Measurements from ENCODE around the gene PCP2. TPM values are rescaled to one million over a fixed set of nuclear protein-coding genes. Genes with fewer than 3 reads are reported as not detected.

Gene PCP2
- total RNA-seq, 5 donors from 2014 or later (not counting 1 experiment from before 2014, with no cell fraction given): 1.6 to 8.9 (median 5.9) TPM

DNA sequence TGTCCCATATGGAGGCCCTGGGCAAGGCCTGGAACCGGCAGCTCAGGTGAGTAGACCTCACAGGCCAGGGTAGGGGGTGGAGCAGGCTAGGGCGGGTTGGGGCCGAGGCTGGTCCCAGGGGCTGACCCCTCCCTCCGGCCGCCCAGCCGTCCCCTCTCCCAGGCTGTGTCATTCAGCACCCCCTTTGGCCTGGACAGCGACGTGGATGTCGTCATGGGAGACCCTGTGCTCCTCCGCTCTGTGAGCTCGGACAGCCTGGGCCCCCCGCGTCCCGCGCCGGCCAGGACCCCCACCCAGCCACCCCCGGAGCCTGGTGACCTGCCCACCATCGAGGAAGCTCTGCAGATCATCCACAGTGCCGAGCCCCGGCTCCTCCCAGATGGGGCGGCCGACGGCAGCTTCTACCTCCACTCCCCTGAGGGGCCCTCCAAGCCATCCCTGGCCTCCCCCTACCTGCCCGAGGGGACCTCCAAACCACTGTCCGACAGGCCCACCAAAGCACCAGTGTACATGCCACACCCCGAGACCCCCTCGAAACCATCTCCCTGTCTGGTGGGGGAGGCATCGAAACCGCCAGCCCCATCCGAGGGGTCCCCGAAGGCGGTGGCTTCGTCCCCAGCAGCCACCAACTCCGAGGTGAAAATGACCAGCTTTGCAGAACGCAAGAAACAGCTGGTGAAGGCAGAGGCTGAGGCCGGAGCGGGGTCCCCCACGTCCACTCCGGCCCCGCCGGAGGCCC is 21.8 kb downstream of the PCP2 start:
- H3K36me3 Mint-ChIP-seq: no peaks in the 10 kb centered on the region
- DNase-seq (no peak), ATAC-seq (replicated peaks in 1 of 4) (no peak)
- H3K9me3 Mint-ChIP-seq: no peaks in the 10 kb centered on the region
- Histone ChIP-seq H3K9me3 (no peaks in the 10 kb centered on the region), H3K4me3 (ENCODE audit: control insufficient read depth in 1 of 2, extremely low read depth in 1 of 2, low read length in 1 of 2) (no peak overlapping the region), H3K27ac (ENCODE audit: low read length) (no peak overlapping the region), H3K27me3 (replicated peaks in 1 of 2; ENCODE audit: control insufficient read depth in 2 of 2, extremely low read depth in 1 of 2, insufficient read depth in 2 of 2, low read length in 1 of 2) (peaks cover 0 to 14% of the 10 kb centered on the region in 2 experiments), H3K36me3 (ENCODE audit: control insufficient read depth in 2 of 2, extremely low read depth in 1 of 2, insufficient read depth in 1 of 2, low read length in 1 of 2) (no peaks in the 10 kb centered on the region), H3K4me1 (ENCODE audit: control insufficient read depth in 1 of 2, extremely low read depth in 1 of 2, insufficient read depth in 2 of 2, low read length in 2 of 2) (peaks cover 2 to 5% of the 10 kb centered on the region in 2 experiments)
- peaks cover 0 to 2% of the 10 kb centered on the region in 2 donors for H3K27me3 Mint-ChIP-seq
- 86% methylated on average over 34 of the region's 41 CpGs for WGBS (ENCODE audit: insufficient coverage)
- CTCF ChIA-PET: no interaction called here
- H3K4me1 Mint-ChIP-seq: peaks cover 0 to 3% (median 0%) of the 10 kb centered on the region in 3 donors
- POLR2A ChIA-PET: interaction anchor here in 1 of 2 donors (0.6 kb wide), 1 partner anchor 49 kb away, joined by 3 read pairs; no protein-coding TSS in a partner anchor
- no peak overlapping the region for H3K27ac Mint-ChIP-seq
- no peak overlapping the region for H3K4me3 Mint-ChIP-seq

DNA sequence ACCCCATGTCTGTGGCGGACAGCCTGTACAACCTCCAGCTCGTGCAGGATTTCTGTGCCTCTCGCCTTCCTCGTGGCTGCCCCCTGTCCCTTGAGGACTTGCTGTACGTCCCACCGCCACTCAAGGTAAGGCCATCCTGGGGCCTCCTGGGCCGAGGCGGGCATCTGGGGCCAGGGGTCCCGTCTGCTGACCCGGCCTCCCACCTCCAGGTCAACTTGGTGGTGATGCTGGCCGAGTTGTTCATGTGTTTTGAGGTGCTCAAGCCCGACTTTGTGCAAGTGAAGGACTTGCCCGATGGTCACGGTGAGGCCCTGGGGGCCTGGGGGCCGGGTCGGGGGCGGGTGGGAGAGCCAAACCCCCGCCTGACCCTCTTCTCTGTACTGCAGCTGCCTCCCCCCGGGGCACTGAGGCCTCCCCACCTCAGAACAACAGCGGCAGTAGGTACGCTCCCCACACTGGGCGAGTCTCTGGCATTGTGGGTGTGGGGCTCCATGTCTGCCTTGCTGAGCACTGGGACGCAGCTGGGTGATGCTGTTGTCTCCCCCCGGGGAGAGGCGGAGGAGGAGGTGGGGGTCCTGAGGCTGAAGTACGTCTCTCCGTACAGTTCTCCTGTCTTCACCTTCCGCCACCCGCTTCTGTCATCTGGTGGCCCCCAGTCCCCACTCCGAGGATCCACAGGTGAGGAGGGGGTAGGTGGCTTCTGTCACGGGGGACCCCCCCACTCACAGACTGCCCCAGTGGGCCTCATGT is 22.9 kb downstream of the PCP2 start:
- Mint-ChIP-seq H3K4me3 (no peak overlapping the region), H3K4me1 (peaks cover 0 to 7% (median 0%) of the 10 kb centered on the region in 3 donors), H3K9me3 (no peaks in the 10 kb centered on the region), H3K36me3 (no peaks in the 10 kb centered on the region), H3K27ac (no peak overlapping the region), H3K27me3 (peaks cover under 1 to 3% of the 10 kb centered on the region in 2 donors)
- ATAC-seq (replicated peaks in 1 of 4): no peak
- Histone ChIP-seq H3K4me3 (ENCODE audit: control insufficient read depth in 1 of 2, extremely low read depth in 1 of 2, low read length in 1 of 2) (no peak overlapping the region), H3K4me1 (ENCODE audit: control insufficient read depth in 1 of 2, extremely low read depth in 1 of 2, insufficient read depth in 2 of 2, low read length in 2 of 2) (peaks cover 2 to 5% of the 10 kb centered on the region in 2 experiments), H3K36me3 (ENCODE audit: control insufficient read depth in 2 of 2, extremely low read depth in 1 of 2, insufficient read depth in 1 of 2, low read length in 1 of 2) (no peaks in the 10 kb centered on the region), H3K27me3 (replicated peaks in 1 of 2; ENCODE audit: control insufficient read depth in 2 of 2, extremely low read depth in 1 of 2, insufficient read depth in 2 of 2, low read length in 1 of 2) (peaks cover 0 to 20% of the 10 kb centered on the region in 2 experiments), H3K9me3 (no peaks in the 10 kb centered on the region), H3K27ac (ENCODE audit: low read length) (no peak overlapping the region)
- WGBS (ENCODE audit: insufficient coverage): 73% methylated on average over 22 of the region's 31 CpGs
- ChIA-PET CTCF (no interaction called here), POLR2A (no interaction called here)
- DNase-seq: no peak

DNA sequence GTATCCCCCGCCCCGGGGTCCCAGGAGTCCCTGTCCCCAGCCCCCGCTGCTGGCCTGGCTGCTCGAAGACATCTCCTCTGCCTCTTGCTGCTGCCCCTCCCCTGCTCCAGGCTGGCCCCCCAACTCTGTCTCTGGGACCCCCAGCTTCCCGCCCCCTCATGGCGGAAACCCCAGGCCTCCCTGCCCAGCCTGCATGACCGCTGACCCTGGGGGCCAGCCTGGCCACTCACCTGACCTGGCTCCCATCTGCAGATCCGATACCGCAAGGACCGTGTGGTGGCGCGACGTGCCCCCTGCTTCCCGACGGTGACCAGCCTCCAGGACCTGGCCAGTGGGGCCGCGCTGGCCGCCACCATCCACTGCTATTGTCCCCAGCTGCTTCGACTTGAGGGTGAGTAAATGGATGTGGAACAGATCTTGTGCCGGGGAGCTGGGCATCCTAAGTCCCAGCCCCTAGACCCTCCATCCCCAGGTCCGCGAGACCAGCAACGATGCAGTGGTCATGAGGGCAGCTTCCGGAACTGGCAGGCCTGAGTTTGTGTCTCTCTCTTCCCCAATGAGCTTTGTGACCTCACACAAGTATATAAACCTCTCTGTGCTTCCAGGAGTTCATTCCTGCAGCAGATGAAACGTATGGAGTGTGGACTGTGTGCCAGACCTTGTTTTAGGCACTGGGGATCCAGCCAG is 25.5 kb downstream of the PCP2 start:
- Mint-ChIP-seq H3K4me1 (peaks cover 0 to 11% (median 0%) of the 10 kb centered on the region in 3 donors), H3K9me3 (no peaks in the 10 kb centered on the region), H3K4me3 (no peak overlapping the region), H3K27ac (no peak overlapping the region), H3K27me3 (peaks cover 11 to 15% of the 10 kb centered on the region in 2 donors), H3K36me3 (no peaks in the 10 kb centered on the region)
- POLR2A ChIA-PET: no interaction called here
- H3K27ac ChIP-seq (ENCODE audit: low read length): no peak overlapping the region
- peaks cover 0 to 43% of the 10 kb centered on the region in 2 experiments for H3K27me3 ChIP-seq (replicated peaks in 1 of 2; ENCODE audit: control insufficient read depth in 2 of 2, extremely low read depth in 1 of 2, insufficient read depth in 2 of 2, low read length in 1 of 2)
- WGBS (ENCODE audit: insufficient coverage): 93% methylated on average over 11 of the region's 25 CpGs
- no peaks in the 10 kb centered on the region for H3K9me3 ChIP-seq
- DNase-seq (no peak), ATAC-seq (replicated peaks in 1 of 4) (no peak)
- no peaks in the 10 kb centered on the region for H3K36me3 ChIP-seq (ENCODE audit: control insufficient read depth in 2 of 2, extremely low read depth in 1 of 2, insufficient read depth in 1 of 2, low read length in 1 of 2)
- CTCF ChIA-PET: interaction anchor here in 1 of 2 donors (0.6 kb wide), 1 partner anchor 61 kb away, joined by 3 read pairs; no protein-coding TSS in a partner anchor
- peaks cover 5 to 7% of the 10 kb centered on the region in 2 experiments for H3K4me1 ChIP-seq (ENCODE audit: control insufficient read depth in 1 of 2, extremely low read depth in 1 of 2, insufficient read depth in 2 of 2, low read length in 2 of 2)
- H3K4me3 ChIP-seq (ENCODE audit: control insufficient read depth in 1 of 2, extremely low read depth in 1 of 2, low read length in 1 of 2): no peak overlapping the region

DNA sequence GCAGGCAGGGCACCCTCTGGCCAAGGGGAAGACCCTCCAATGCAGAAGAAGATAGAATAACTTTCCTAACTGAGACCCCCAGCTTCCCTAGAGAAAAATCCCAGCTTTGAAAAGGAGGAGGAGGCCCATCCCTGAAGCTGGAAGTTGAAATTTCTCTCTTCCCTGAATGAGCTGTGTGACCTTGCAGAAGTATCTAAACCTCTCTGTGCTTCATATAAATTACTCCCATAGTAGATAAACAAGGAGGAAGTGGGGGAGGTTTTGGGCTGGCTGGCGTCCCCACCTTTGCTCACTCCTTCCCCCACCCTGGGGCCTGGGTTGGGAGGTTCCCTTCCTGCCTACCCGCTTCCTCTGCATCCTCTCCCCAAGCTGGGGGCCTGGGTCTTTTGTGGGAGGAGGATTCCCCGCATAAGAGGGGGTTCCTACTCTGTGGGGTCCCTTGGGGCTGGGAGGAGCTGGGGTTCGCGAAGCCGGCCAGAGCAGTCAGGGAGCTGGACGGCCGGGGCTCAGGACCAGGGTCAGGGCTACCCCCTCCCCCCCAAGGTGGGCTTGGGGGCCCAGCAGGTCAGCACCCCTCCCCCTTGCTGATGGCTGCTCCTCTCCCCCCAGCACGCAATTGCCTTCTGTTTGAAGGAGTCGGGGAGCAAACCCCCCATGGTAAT is 26.2 kb downstream of the PCP2 start:
- ChIA-PET CTCF (no interaction called here), POLR2A (no interaction called here)
- ATAC-seq (replicated peaks in 1 of 4): no peak

DNA sequence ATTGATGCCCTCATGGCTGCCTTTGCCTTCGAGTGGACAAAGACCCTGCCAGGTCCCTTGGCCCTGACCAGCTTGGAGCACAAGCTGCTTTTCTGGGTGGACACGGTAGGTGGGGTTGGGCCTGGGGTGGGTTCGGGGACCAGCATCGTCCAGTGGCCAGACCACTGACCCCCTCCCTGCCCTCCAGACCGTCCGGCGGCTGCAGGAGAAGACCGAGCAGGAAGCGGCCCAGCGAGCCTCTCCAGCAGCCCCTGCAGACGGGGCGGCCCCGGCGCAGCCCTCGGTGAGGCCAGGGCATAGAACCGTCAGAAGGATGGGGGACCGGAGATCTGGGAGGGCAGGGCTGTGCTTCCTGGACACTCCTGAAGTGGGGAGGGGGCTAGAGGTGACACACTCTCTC is 27.2 kb downstream of the PCP2 start:
- Histone ChIP-seq H3K27me3 (replicated peaks in 1 of 2; ENCODE audit: control insufficient read depth in 2 of 2, extremely low read depth in 1 of 2, insufficient read depth in 2 of 2, low read length in 1 of 2) (peaks cover 0 to 47% of the 10 kb centered on the region in 2 experiments), H3K4me1 (ENCODE audit: control insufficient read depth in 1 of 2, extremely low read depth in 1 of 2, insufficient read depth in 2 of 2, low read length in 2 of 2) (peaks cover 5 to 7% of the 10 kb centered on the region in 2 experiments), H3K36me3 (ENCODE audit: control insufficient read depth in 2 of 2, extremely low read depth in 1 of 2, insufficient read depth in 1 of 2, low read length in 1 of 2) (no peaks in the 10 kb centered on the region), H3K4me3 (ENCODE audit: control insufficient read depth in 1 of 2, extremely low read depth in 1 of 2, low read length in 1 of 2) (no peak overlapping the region), H3K27ac (ENCODE audit: low read length) (no peak overlapping the region), H3K9me3 (no peaks in the 10 kb centered on the region)
- no peak for ATAC-seq (replicated peaks in 1 of 4)
- ChIA-PET CTCF (interaction anchor here in 1 of 2 donors (0.6 kb wide), 2 partner anchors 38 to 522 kb away, joined by 4 to 5 read pairs; no protein-coding TSS in a partner anchor), POLR2A (interaction anchor here in 1 of 2 donors (0.6 kb wide), 1 partner anchor 14 kb away, joined by 7 read pairs; no protein-coding TSS in a partner anchor)
- peaks cover 0 to 11% (median 0%) of the 10 kb centered on the region in 3 donors for H3K4me1 Mint-ChIP-seq
- no peak overlapping the region for H3K4me3 Mint-ChIP-seq
- H3K9me3 Mint-ChIP-seq: no peaks in the 10 kb centered on the region
- H3K27me3 Mint-ChIP-seq: peaks cover 18 to 23% of the 10 kb centered on the region in 2 donors
- WGBS (ENCODE audit: insufficient coverage): 88% methylated on average over 8 of the region's 17 CpGs
- no peaks in the 10 kb centered on the region for H3K36me3 Mint-ChIP-seq
- H3K27ac Mint-ChIP-seq: no peak overlapping the region
- no peak for DNase-seq

More for the DNA sequence above, 26.2 kb downstream of the PCP2 start:
- Mint-ChIP-seq H3K36me3 (no peaks in the 10 kb centered on the region), H3K9me3 (no peaks in the 10 kb centered on the region), H3K27ac (no peak overlapping the region), H3K4me3 (no peak overlapping the region), H3K27me3 (peaks cover 13 to 19% of the 10 kb centered on the region in 2 donors), H3K4me1 (peaks cover 0 to 11% (median 0%) of the 10 kb centered on the region in 3 donors)
- Histone ChIP-seq H3K9me3 (no peaks in the 10 kb centered on the region), H3K4me3 (ENCODE audit: control insufficient read depth in 1 of 2, extremely low read depth in 1 of 2, low read length in 1 of 2) (no peak overlapping the region), H3K4me1 (ENCODE audit: control insufficient read depth in 1 of 2, extremely low read depth in 1 of 2, insufficient read depth in 2 of 2, low read length in 2 of 2) (peaks cover 5 to 7% of the 10 kb centered on the region in 2 experiments), H3K27ac (ENCODE audit: low read length) (no peak overlapping the region), H3K27me3 (replicated peaks in 1 of 2; ENCODE audit: control insufficient read depth in 2 of 2, extremely low read depth in 1 of 2, insufficient read depth in 2 of 2, low read length in 1 of 2) (peaks cover 0 to 45% of the 10 kb centered on the region in 2 experiments), H3K36me3 (ENCODE audit: control insufficient read depth in 2 of 2, extremely low read depth in 1 of 2, insufficient read depth in 1 of 2, low read length in 1 of 2) (no peaks in the 10 kb centered on the region)
- DNase-seq: no peak
- WGBS (ENCODE audit: insufficient coverage): no CpG with 5 or more reads among the region's 10 CpGs

Measured in T-cell (primary cell).